DND-41 (cell line): Measurements from ENCODE around the gene PPARD.

Source experiments
- ATAC-seq: fragments of 200-7000 bp; cut with Tn5 transposase; 3 replicates; pipeline ENCODE4 v1.9.1; 2021; ENCODE audit warnings: low read depth; ENCODE audit not compliant: insufficient read depth
- DNase-seq: peaks from one replicate; pipeline ENCODE4 v3.0.0-alpha.2; 2020
- H2AFZ ChIP-seq: 2 replicates; pipeline ENCODE4 v1.6.0; 2012; ENCODE audit warnings: low read depth, low read length
- H3K27ac ChIP-seq: 2 replicates; pipeline ENCODE4 v1.5.1; 2012; ENCODE audit warnings: low read length, inconsistent platforms
- H3K27me3 ChIP-seq: fragments of 200-600 bp; sonication (generic); 2 replicates; pipeline ENCODE4 v1.6.0; 2012; ENCODE audit warnings: low read length, mild to moderate bottlenecking, inconsistent platforms; ENCODE audit not compliant: insufficient read depth, poor library complexity
- H3K36me3 ChIP-seq: 2 replicates; pipeline ENCODE4 v1.5.1; 2012; ENCODE audit warnings: low read length, inconsistent platforms; ENCODE audit not compliant: insufficient read depth
- H3K4me1 ChIP-seq: 2 replicates; pipeline ENCODE4 v1.5.1; 2012; ENCODE audit warnings: mild to moderate bottlenecking, low read length; ENCODE audit not compliant: insufficient read depth
- H3K4me2 ChIP-seq: 2 replicates; pipeline ENCODE4 v1.6.0; 2012; ENCODE audit warnings: mild to moderate bottlenecking, moderate library complexity, low read length, inconsistent platforms; ENCODE audit not compliant: insufficient read depth
- H3K4me3 ChIP-seq, 2 experiments: fragments of 200-600 bp in 1 of 2; shearing (Covaris generic) in 1 of 2; 2 replicates each; pipeline ENCODE4 v1.5.1; 2012 to 2016; ENCODE audit warnings: inconsistent platforms in 2 of 2, low read length in 2 of 2, mild to moderate bottlenecking in 2 of 2, low read depth in 1 of 2, moderate library complexity in 1 of 2
- H3K79me2 ChIP-seq: 2 replicates; pipeline ENCODE4 v1.6.0; 2012; ENCODE audit warnings: low read length, inconsistent platforms; ENCODE audit not compliant: insufficient read depth
- H3K9ac ChIP-seq: 2 replicates; pipeline ENCODE4 v1.6.0; 2012; ENCODE audit warnings: low read depth, mild to moderate bottlenecking, inconsistent platforms, low read length, moderate library complexity
- H3K9me3 ChIP-seq: 2 replicates; pipeline ENCODE4 v1.5.1; 2012; ENCODE audit warnings: low read length, moderate library complexity, mild to moderate bottlenecking, inconsistent platforms; ENCODE audit not compliant: insufficient read depth, severe bottlenecking
- H4K20me1 ChIP-seq: 2 replicates; pipeline ENCODE4 v1.6.0; 2012; ENCODE audit warnings: low read length; ENCODE audit not compliant: insufficient read depth
- CTCF ChIP-seq: IDR thresholded peaks from 2 replicates; pipeline ENCODE4 v1.5.1; 2012; ENCODE audit warnings: borderline replicate concordance, low read length, moderate library complexity, mild to moderate bottlenecking; ENCODE audit not compliant: poor library complexity, severe bottlenecking; ENCODE audit errors: extremely low read depth
- EZH2 ChIP-seq: IDR thresholded peaks from 3 replicates; pipeline ENCODE4 v1.6.1; 2012; ENCODE audit warnings: borderline replicate concordance, low read depth, mild to moderate bottlenecking, moderate library complexity, low read length, inconsistent platforms; ENCODE audit not compliant: severe bottlenecking

The PPARD gene

GRCh38 chr6:35342258-35343091 lies at the start of gene PPARD:
PPARD (plus strand) TSS chr6:35342558; CDS start chr6:35411088, 68,530 bp downstream.
- Histone ChIP-seq H3K4me2 (peak within 1 kb of the TSS; percentile 80), H3K9me3 (no peaks in the 10 kb centered on the region), H3K4me3 (peak within 1 kb of the TSS; percentile 38 to 75; a peak in 3 of 4 replicates), H2AFZ (peak within 1 kb of the TSS; percentile 82), H3K4me1 (peaks cover 20% of the 10 kb centered on the region), H4K20me1 (peaks cover 13% of the 10 kb centered on the region; the same call in 1 of the 2 replicates), H3K27ac (peak within 1 kb of the TSS; percentile 46), H3K79me2 (peaks cover 14% of the 10 kb centered on the region), H3K27me3 (no peaks in the 10 kb centered on the region), H3K9ac (peak within 1 kb of the TSS; percentile 69), H3K36me3 (peaks cover 3% of the 10 kb centered on the region; the same call in 1 of the 2 replicates)
- ATAC-seq (peak; percentile 98), DNase-seq (peak; percentile 96)
- TF ChIP-seq EZH2 (no peak), CTCF (peak; percentile 98)

GRCh38 chr6:35293681-35294080 lies 48.7 kb upstream of the PPARD start:
- no peak for DNase-seq
- no peak overlapping the region for H3K27ac ChIP-seq
- no peak for TF ChIP-seq CTCF
- H3K36me3 ChIP-seq = peaks cover 73% of the 10 kb centered on the region
- H2AFZ ChIP-seq = no peak overlapping the region
- 0 out of 2 replicates have a peak, but pooled peaks cover 3% of the 10 kb centered on the region for H4K20me1 ChIP-seq
- no peak overlapping the region for H3K4me3 ChIP-seq
- ATAC-seq = no peak
- H3K9ac ChIP-seq = no peak overlapping the region
- H3K9me3 ChIP-seq = no peaks in the 10 kb centered on the region
- no peak overlapping the region for H3K4me2 ChIP-seq
- H3K4me1 ChIP-seq = peaks cover 19% of the 10 kb centered on the region
- H3K79me2 ChIP-seq = peaks cover 11% of the 10 kb centered on the region
- no peaks in the 10 kb centered on the region for H3K27me3 ChIP-seq

- 0 out of 3 replicates have a peak, but pooled peaks have one; percentile 18 for ATAC-seq
- peaks cover 18% of the 10 kb centered on the region for H3K79me2 ChIP-seq
- no peak overlapping the region for H3K4me3 ChIP-seq
- no peak overlapping the region for H3K4me2 ChIP-seq
- no peak overlapping the region for H3K9ac ChIP-seq
- no peak overlapping the region for H3K27ac ChIP-seq
- H3K9me3 ChIP-seq = no peaks in the 10 kb centered on the region
- no peak overlapping the region for H2AFZ ChIP-seq
- peak; percentile 59 for DNase-seq
- peaks cover 70% of the 10 kb centered on the region for H3K36me3 ChIP-seq
- H3K27me3 ChIP-seq = no peaks in the 10 kb centered on the region
- H3K4me1 ChIP-seq = peaks cover 27% of the 10 kb centered on the region
- H4K20me1 ChIP-seq = 0 out of 2 replicates have a peak, but pooled peaks cover 3% of the 10 kb centered on the region
- TF ChIP-seq CTCF = peak; percentile 83
- no peak for TF ChIP-seq EZH2
Measured at GRCh38 chr6:35294308-35294945, 47.9 kb upstream of the PPARD start.
